HepG2 (cell line): ENCODE measurements around the gene SKA2. TPM values are rescaled to one million over a fixed set of nuclear protein-coding genes. Genes with fewer than 3 reads are reported as not detected.

Source experiments
- CREBL2 ChIP-seq: sonication (generic); formaldehyde crosslinking; IDR thresholded peaks from 2 replicates; pipeline ENCODE4 v1.8.1; 2023; ENCODE audit warnings: missing genetic modification reagents, mild to moderate bottlenecking, borderline replicate concordance
- IKZF1 ChIP-seq: fragments of 450-650 bp; IDR thresholded peaks from 2 replicates; pipeline ENCODE4 v1.7.1; 2016
- KLF13 ChIP-seq: sonication (generic); formaldehyde crosslinking; IDR thresholded peaks from 2 replicates; pipeline ENCODE4 v1.4.0; 2020; ENCODE audit warnings: mild to moderate bottlenecking, missing genetic modification reagents
- NFIB ChIP-seq: sonication (generic); formaldehyde crosslinking; IDR thresholded peaks from 2 replicates; pipeline ENCODE4 v1.9.0; 2021; ENCODE audit warnings: missing genetic modification reagents, mild to moderate bottlenecking, borderline replicate concordance
- NR2F1 ChIP-seq, 2 experiments: fragments of 450-650 bp in 1 of 2; formaldehyde crosslinking in 1 of 2; IDR thresholded peaks; 2 replicates each; pipeline versions ENCODE4 v1.5.0 to v1.6.1; 2016 to 2020; ENCODE audit warnings: mild to moderate bottlenecking in 1 of 2, missing compliant biosample characterization in 1 of 2, missing genetic modification reagents in 1 of 2, moderate library complexity in 1 of 2
- PBX2 ChIP-seq: IDR thresholded peaks from 2 replicates; pipeline ENCODE4 v1.6.1; 2016; ENCODE audit warnings: control low read depth
- SKI ChIP-seq: fragments of 450-650 bp; IDR thresholded peaks from one replicate; pipeline ENCODE4 v1.6.1; 2018; ENCODE audit warnings: mild to moderate bottlenecking; ENCODE audit not compliant: partially characterized antibody
- SP4 ChIP-seq: sonication (generic); formaldehyde crosslinking; IDR thresholded peaks from 2 replicates; pipeline ENCODE4 v1.8.1; 2023; ENCODE audit warnings: mild to moderate bottlenecking, missing genetic modification reagents
- TBL1XR1 ChIP-seq: fragments of 150-350 bp; IDR thresholded peaks from 2 replicates; pipeline ENCODE4 v1.6.1; 2014; ENCODE audit warnings: borderline replicate concordance, low read length; ENCODE audit not compliant: partially characterized antibody
- U2AF1 ChIP-seq: fragments of 200-400 bp; formaldehyde crosslinking; optimal IDR thresholded peaks from 2 replicates; pipeline ENCODE3; 2017; ENCODE audit warnings: mild to moderate bottlenecking, low read depth, low read length
- ZNF407 ChIP-seq: sonication (generic); formaldehyde crosslinking; IDR thresholded peaks from one replicate; pipeline ENCODE4 v1.5.1; 2020; ENCODE audit warnings: mild to moderate bottlenecking, missing genetic modification reagents; ENCODE audit errors: not compliant biosample characterization
- ZNF414 ChIP-seq: sonication (generic); formaldehyde crosslinking; IDR thresholded peaks from 2 replicates; pipeline ENCODE4 v1.5.0; 2020; ENCODE audit warnings: missing genetic modification reagents
- ZNF629 ChIP-seq: sonication (generic); formaldehyde crosslinking; conservative IDR thresholded peaks from 2 replicates; pipeline ENCODE4 v1.5.0; 2020; ENCODE audit warnings: missing genetic modification reagents
- ZNF800 ChIP-seq: sonication (generic); formaldehyde crosslinking; IDR thresholded peaks from 2 replicates; pipeline ENCODE4 v1.4.0; 2020; ENCODE audit warnings: missing genetic modification reagents
- polyA plus RNA-seq, 8 experiments: library from polyadenylated mRNA; depleted of rRNA in 3 of 8; stranded (reverse) in 7 of 8; unstranded in 1 of 8; fragments of >200 nt; fragmentation: Illumina TruSeq in 4 of 8; extraction: Trizol in 4 of 8; gene quantifications; 2 replicates each; pipeline versions ENCODE4 v1.2.1 to v1.2.3, GENCODE V29; 2011 to 2016; ENCODE audit warnings: low read depth in 4 of 8, missing spikeins in 1 of 8, mixed read lengths in 1 of 8; ENCODE audit not compliant: insufficient read depth in 1 of 8
- total RNA-seq, 5 experiments: library from RNA; depleted of rRNA; stranded (reverse); fragments of >200 nt; fragmentation: Illumina TruSeq; extraction: Trizol; gene quantifications; 2 replicates each; pipeline ENCODE4 v1.2.3, GENCODE V29; 2016; ENCODE audit warnings: low read depth in 1 of 5

Gene SKA2
- total and polyA plus RNA-seq, 2 of the 13 experiments (the other 11 are each of a cell fraction or from before 2014, with no cell fraction given) = 18.6 to 91.8 TPM

- TF ChIP-seq ZNF414 (peak; percentile 53; the same call in 1 of the 2 replicates), IKZF1 (no peak), CREBL2 (peak; percentile 73; the same call in 1 of the 2 replicates), TBL1XR1 (no peak), NFIB (no peak), PBX2 (CRISPR knock-in tag) (no peak), ZNF800 (CRISPR knock-in tag) (peak; percentile 98), U2AF1 (peak; percentile 66), ZNF629 (CRISPR knock-in tag) (peak; percentile 45; the same call in 1 of the 2 replicates), SP4 (CRISPR knock-in tag) (peak; percentile 83), SKI (peak; percentile 68), KLF13 (CRISPR knock-in tag) (0 out of 2 replicates have a peak, but pooled peaks have one; percentile 77), ZNF407 (peak; percentile 89), NR2F1 (CRISPR knock-in tag; IDR thresholded peaks at IDR 0.05) (peak in 1 of 2 experiments; percentile 44; a peak in 1 of 4 replicates)
These were observed 48.3 kb downstream of the SKA2 start, which contains the start of gene TRIM37 (continued) for GRCh38 chr17:59106463-59107305.
